Stimulated activated CD4-positive, alpha-beta T cell treated with anti-CD3 and anti-CD28 coated beads, Interleukin-1b, Interleukin-23, amount 100 ng/mL, for 4 hours (primary cell): Measurements from ENCODE around the gene PDGFA.

Experiments
- DNase-seq, 2 donors: peaks; one replicate each; pipeline ENCODE4 v3.0.0-alpha.2; 2020; ENCODE audit warnings: low read depth in 2 of 2

Gene PDGFA

GRCh38 chr7:519484-520390, at the start of gene PDGFA:
Gene PDGFA, minus strand, starts transcription at chr7:519846. Its CDS starts 845 bp downstream, at chr7:519001.
- DNase-seq = peak in 1 of 2 donors; percentile 25

DNA sequence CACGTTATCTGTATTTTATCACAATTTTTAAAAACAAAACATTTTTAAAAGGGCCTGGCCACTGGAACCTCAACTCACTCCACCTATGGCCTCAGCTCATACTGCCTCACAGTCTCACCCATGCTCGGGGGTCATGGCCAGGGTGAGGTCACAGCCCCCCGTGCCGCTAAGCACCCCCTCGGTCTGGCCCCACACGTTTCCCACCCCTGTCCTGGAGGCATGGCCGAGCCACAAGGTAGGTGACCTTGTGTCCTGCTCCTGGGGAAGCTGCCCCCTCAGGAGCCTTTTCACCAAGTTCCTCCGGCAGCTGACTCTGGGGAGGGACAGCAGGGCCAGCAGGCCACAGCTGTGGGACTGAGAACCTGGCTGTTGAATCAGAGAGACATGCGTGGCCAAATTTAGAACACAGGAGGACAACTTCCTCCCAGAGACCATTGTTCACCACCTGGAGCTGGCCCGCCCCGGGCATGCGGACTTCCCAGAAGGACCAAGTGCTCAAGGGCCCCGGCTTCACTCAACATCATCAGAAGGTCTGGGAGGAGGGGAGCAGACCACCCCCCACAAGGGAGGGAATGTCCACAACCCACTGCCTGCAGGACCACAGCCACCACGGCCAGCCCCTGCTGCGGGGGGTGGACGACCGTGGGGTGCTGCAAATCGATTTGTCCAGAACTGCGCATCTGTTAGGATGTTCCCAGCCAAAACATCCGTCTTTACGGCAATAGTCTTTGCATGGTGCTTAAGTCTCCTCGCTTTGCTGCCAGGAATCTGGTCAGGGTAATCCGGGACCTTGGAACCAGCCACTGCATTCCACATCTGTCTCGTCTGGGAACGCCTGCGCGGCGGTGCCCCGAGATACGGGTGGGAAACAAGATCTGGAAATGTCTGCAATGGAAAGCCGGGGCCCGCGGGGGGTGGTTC, 48.6 kb upstream of the PDGFA start:
- DNase-seq = no peak

GRCh38 chr7:567305-567883, 47.7 kb upstream of the PDGFA start:
- DNase-seq = no peak

DNA sequence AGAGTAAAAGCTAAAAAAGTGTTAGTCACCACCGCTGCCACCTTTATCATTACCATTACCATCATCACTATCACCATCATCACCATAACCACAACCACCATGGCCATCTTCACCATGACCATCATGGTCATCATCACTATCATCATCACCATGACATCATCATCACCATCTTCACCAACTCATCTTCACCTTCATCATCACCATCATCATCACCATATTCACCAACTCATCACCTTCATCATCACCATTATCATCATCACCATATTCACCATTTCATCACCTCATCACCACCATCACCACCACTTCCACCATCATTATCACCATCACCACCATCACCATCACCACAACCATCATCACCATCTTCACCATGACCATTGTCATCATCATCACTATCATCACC, 46.5 kb upstream of the PDGFA start:
- no peak for DNase-seq

DNA sequence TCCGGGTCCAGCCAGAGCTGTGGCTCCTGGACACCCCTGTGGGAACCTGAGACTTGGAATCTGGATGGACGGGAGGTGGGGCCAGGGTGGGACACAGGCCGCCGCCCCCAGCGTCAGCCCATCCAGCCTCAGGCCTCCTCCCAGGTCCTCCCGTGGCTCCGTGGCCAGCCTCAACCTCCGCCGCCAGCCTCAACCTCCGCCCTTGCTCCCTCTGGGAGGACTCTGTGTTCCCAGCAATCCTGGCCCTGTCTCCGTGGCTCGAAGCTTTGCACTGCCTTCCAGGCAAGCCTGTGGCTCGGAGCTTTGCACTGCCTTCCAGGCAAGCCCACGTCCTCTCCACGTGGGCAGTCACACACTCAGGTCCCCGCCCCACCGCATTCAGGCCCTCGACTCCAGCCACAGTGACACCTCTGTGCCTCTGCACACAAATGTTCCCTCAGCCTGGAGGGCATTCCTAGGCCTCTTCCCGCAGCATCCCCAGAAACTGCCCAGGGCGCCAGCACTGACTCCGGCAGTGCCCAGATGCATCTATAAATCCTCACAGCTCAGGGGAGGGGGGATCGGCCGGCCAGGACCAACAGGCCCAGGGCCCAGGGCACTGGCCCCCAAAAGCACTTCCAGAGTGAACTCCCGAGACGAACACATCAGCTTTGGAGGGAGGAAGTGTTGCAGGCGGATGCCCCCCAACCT, 44.7 kb upstream of the PDGFA start:
- no peak for DNase-seq

GRCh38 chr7:563629-564170, 44.1 kb upstream of the PDGFA start:
- no peak for DNase-seq

DNA sequence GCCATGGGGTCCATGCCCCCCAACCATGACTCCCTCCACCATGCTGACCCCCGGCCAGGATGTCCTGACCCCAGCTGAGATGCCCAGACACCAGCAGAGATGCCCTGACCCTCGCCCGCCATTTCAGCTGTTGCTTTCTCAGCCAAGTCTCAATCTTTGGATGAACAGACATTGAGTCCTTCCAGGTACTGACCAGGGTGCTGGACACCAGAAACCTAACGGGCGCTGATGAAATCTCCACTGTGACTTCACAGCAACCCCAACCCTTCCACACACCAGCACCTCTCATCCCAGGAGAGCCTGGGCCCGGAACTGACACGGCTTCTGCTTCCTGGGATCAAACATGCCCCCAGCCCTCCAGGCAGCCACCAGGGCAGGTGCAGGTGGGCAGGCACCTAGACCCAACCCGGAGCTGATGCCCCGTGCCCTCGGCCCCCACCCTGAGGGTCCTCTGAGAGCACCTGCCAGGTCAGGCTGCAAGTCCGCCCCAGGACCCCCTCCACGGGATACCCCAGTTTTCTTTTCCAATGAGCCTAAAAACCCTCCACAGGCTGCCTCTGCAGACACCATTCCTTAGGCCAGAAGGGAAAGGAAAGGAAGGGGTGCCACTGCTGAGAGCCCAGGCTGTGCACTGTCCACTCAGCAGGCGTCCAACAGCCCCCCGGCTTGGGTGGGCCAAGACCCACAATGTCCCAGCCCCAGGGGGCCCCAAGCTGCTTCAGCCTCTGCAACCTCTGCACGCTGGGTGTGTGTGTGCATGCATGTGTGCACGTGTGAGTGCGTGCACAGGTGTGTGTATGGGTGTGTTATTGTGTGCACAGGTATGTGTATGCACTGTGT, 43.4 kb upstream of the PDGFA start:
- DNase-seq = no peak

GRCh38 chr7:562374-562675, 42.7 kb upstream of the PDGFA start:
- DNase-seq = no peak

DNA sequence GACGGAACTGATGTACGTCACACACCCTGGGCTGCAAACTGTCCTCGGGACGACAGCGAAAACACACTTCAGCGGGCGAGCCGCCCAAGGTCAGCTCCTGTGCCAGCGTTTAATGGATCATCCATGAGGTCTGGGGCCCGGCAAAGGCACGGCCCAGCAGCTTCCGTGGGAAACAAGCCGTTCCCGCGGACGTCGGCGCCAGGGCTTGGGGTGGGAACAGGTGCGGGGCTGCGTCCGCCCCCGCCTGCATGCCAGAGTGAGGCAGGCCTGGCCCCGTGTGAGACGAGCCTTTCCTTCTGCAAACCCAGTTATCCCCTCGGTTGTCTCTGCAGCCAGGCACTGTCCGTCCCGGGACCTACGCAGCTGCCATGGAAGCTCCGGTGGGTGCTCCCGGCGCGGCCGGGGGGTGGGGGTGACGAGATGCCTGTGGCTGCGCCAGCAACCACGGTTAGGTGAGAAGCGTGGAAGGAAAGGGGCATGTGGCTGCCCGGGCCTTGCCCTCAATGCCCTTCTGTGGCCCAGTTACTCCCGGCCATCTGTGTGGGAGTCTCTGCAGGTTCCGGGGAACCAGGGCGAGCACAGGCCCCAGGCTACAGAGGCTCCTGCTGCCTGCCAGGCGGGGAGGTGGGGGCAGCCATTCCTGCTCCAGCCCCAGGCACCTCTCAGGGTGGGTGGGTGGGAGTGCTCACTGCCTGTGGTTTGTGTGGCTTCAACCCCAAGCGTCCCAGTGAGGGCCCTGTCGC, 42.2 kb upstream of the PDGFA start:
- DNase-seq = no peak

- DNase-seq = no peak
Observed at GRCh38 chr7:560966-561630, 41.5 kb upstream of the PDGFA start.

- no peak for DNase-seq
Observed at GRCh38 chr7:559396-559705, 39.7 kb upstream of the PDGFA start.

DNA sequence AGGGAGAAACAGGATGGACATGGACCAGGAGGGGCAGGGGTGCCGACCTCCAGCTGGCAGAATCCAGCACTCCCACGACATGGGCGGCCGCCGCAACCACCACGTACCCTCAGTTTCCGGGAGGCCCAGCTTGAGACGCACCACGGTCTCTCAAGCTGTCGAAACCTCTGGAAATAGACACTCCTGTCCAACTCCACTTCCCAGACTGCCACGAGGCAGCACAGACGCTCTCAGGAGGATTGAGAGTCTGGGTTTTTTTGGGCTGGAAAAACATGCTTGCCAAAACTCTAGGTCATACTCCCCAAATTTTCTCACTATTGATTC, 37.9 kb upstream of the PDGFA start:
- DNase-seq = no peak

- no peak for DNase-seq
Observed at GRCh38 chr7:556837-557557, 37.4 kb upstream of the PDGFA start.

GRCh38 chr7:556291-556826, 36.7 kb upstream of the PDGFA start:
- DNase-seq = no peak

DNA sequence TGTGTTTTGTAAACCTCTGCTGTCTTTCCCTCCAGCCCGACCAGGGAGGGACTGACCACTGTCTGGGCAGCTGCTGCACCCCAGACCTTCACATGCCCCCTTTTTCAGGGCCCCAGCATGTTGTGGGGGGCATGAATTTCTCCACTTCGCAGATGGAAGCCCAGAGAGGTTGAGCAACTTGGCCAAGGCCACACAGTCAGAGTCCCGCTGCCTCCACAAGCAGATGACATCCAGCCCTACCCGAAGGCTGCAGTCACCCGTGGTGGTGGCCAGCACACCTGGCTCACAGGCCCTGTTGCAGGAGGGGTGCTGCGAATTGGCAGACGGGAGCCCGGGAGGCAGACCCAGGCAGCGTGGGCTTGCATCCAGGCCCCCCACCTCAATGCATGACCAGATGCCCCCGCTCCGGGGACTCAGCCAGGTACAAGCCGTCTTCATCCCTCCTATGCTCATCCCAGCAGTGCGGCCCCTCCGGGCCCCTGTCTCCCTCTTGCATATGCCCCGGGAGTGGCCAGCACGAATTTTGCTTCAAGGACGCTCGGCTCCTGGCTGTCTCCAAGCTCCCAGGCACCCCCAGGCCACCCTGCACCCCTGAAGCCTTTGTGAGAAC, 36.0 kb upstream of the PDGFA start:
- DNase-seq = no peak

GRCh38 chr7:553636-554111, 34.0 kb upstream of the PDGFA start:
- no peak for DNase-seq

DNA sequence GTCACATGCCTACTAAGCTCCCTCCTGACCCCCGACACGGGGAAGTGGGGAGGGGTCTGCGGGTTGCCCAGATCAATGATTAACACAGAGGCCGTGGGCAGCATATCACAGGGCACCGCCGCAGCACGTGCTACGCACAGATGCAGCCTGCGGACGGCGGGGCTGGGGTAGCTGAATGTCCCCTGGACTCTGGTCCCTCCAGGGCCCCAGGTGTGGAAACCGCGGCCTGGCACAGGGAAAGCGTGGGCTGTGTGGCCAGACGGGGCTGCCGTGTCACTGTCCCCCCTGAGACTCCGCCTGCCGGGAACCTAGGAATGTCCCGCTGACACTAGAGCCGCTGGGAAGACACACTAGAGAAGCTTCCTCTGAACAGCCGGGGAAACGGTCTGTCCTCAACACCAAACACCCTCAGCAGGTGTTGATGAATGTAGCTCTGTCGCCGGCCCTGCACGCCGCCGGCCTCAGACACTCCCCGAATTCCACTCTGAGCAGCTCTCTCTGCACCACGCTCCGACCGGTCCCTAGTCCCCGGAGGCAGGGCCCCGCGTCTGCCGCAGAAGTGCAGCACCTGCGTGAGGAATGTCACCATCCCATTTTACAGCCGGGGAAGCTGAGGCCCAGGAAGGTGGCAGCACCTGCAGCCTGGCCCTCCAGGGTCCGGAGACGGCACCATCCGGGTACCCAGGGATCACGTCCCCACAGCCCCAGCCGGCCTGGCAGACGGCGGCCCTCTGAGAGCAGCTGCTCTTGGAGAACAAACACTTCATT, 33.4 kb upstream of the PDGFA start:
- DNase-seq = no peak
